ENCODE data around the gene WDR64. TPM values are rescaled to one million over a fixed set of nuclear protein-coding genes. Genes with fewer than 3 reads are reported as not detected.
A peak's percentile ranks its signal among the peaks of the same experiment; 100 is the strongest.

WDR64 gene
- total and polyA plus RNA-seq, 8 donors: not detected

- TF ChIP-seq, protein P1, sequence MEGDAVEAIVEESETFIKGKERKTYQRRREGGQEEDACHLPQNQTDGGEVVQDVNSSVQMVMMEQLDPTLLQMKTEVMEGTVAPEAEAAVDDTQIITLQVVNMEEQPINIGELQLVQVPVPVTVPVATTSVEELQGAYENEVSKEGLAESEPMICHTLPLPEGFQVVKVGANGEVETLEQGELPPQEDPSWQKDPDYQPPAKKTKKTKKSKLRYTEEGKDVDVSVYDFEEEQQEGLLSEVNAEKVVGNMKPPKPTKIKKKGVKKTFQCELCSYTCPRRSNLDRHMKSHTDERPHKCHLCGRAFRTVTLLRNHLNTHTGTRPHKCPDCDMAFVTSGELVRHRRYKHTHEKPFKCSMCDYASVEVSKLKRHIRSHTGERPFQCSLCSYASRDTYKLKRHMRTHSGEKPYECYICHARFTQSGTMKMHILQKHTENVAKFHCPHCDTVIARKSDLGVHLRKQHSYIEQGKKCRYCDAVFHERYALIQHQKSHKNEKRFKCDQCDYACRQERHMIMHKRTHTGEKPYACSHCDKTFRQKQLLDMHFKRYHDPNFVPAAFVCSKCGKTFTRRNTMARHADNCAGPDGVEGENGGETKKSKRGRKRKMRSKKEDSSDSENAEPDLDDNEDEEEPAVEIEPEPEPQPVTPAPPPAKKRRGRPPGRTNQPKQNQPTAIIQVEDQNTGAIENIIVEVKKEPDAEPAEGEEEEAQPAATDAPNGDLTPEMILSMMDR (IDR thresholded peaks at IDR 0.05): no peak
- 83 to 87% methylated on average over 7 of the region's 7 CpGs for WGBS, 2 donors
- DNase-seq (no peak), FAIRE-seq (no peak), ATAC-seq (no peak)
- H3K36me3 ChIP-seq: no peaks in the 10 kb centered on the region
- no peaks in the 10 kb centered on the region for H3K9me3 ChIP-seq
- intact Hi-C loops (cut with DNase I): no loop called here
- H3K27ac ChIP-seq: no peak overlapping the region
- H3K27me3 ChIP-seq: no peaks in the 10 kb centered on the region
- H3K4me1 ChIP-seq: peaks cover 0 to 18% (median 0%) of the 10 kb centered on the region in 3 donors
- no peak overlapping the region for H3K4me3 ChIP-seq
These were observed 34.7 kb upstream of the WDR64 start for GRCh38 chr1:241617426-241617825.

GRCh38 chr1:241622669-241623068 is 29.4 kb upstream of the WDR64 start:
- DNase-seq: no peak
- no peak for ATAC-seq
- Histone ChIP-seq H3K9me3 (no peaks in the 10 kb centered on the region), H3K36me3 (no peaks in the 10 kb centered on the region), H3K4me3 (no peak overlapping the region), H3K4me1 (no peaks in the 10 kb centered on the region), H3K27me3 (no peaks in the 10 kb centered on the region), H3K27ac (no peak overlapping the region)
- no peak for FAIRE-seq
- intact Hi-C loops (cut with DNase I): loop anchor here in 1 of 3 donors (10.0 kb wide), 1 partner anchor 88 kb away; the partner anchor contains the start of gene KMO
- 84 to 86% methylated on average over 5 of the region's 5 CpGs for WGBS, 2 donors
- TF ChIP-seq, protein P1 (IDR thresholded peaks at IDR 0.05): no peak

- ATAC-seq (no peak), FAIRE-seq (no peak), DNase-seq (no peak)
- H3K9me3 ChIP-seq: no peaks in the 10 kb centered on the region
- H3K36me3 ChIP-seq: no peaks in the 10 kb centered on the region
- TF ChIP-seq, protein P1 (IDR thresholded peaks at IDR 0.05): no peak
- no peaks in the 10 kb centered on the region for H3K27me3 ChIP-seq
- no peaks in the 10 kb centered on the region for H3K4me1 ChIP-seq
- 85 to 88% methylated on average over 2 of the region's 2 CpGs for WGBS, 2 donors
- intact Hi-C loops (cut with DNase I): loop anchor here in 1 of 3 donors (10.0 kb wide), 1 partner anchor 90 kb away; the partner anchor contains the start of gene KMO
- no peak overlapping the region for H3K4me3 ChIP-seq
- H3K27ac ChIP-seq: no peak overlapping the region
These were observed 27.1 kb upstream of the WDR64 start for GRCh38 chr1:241624935-241625334.

DNA sequence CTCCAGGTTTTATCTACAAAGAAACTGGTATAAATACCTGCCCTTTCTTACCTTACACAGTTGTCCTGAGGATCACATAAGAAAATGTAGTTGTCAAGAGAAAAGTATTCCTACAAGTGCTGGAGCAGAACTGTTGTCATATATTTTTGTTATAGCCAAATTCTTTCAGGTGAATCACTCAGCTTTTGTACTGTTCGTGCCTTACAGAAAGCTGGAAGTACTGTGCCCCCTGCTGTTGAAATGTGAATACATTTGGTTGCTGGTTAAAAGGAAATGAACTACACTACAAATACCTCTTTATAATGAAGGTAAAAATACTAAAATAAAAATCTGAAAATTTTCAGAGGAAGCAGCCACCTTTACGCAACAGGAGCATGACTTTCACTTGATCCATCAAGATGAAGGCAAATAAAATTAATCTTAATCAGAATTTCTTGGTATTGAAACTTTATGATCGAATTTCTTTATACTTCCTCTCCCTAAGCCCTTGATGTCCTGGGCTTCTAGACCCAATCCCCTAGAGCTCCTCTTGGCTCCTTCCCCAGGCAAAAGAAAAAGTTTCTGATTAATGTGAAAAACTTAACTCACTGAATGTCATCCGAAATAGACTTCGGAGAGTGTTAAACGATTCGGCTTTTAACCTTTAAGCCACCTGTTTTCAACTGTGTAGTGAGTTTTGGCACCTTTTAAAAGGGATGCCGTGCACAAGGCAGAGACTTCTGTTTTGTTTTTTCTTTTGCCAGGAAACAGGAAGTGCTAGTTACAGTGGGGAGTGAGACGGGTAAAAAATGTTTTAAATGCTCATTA is 24.4 kb upstream of the WDR64 start:
- DNase-seq (peak in 2 of 6 donors; percentile 31 to 41), FAIRE-seq (no peak)

More for the DNA sequence above, 24.4 kb upstream of the WDR64 start:
- intact Hi-C loops (cut with DNase I): loop anchor here in 1 of 3 donors (10.0 kb wide), 1 partner anchor 93 kb away; the partner anchor contains the start of gene KMO
- Histone ChIP-seq H3K9me3 (no peaks in the 10 kb centered on the region), H3K36me3 (no peaks in the 10 kb centered on the region), H3K4me1 (no peaks in the 10 kb centered on the region), H3K4me3 (no peak overlapping the region), H3K27ac (no peak overlapping the region), H3K27me3 (no peaks in the 10 kb centered on the region)
- TF ChIP-seq, protein P1 (IDR thresholded peaks at IDR 0.05): peak in 3 of 4 donors; percentile 30 to 44 (median 35)
- peak in 3 of 4 donors; percentile 77 to 89 (median 88) for ATAC-seq
- 44 to 61% methylated on average over 9 of the region's 9 CpGs for WGBS, 2 donors

Data from pancreas (tissue), 10 donors.